ENCODE measurements around the gene MLLT3. TPM values are rescaled to one million over a fixed set of nuclear protein-coding genes. Genes with fewer than 3 reads are reported as not detected.

The MLLT3 gene
- total RNA-seq, 1 donor from 2014 or later = 8.8 TPM

DNA sequence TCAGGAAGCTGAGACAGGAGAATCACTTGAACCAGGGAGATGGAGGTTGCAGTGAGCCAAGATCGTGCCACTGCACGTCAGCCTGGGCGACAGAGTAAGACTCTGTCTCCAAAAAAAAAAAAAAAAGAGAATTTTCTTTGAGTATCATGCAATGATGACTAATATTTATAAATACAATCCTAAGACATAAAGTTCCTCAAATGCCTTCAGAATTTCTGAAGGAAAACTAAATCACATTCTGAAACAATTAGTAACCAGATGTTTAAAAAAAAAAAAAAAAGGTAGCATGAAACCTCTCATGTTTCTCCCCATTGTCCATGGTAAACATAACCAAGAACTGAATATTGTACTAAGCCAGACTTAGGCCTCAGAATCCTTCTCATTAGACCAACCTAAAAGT, 23.1 kb downstream of the MLLT3 start:
- H3K9me3 ChIP-seq = no peaks in the 10 kb centered on the region
- no peaks in the 10 kb centered on the region for H3K27me3 ChIP-seq
- peaks cover 35% of the 10 kb centered on the region for H3K4me1 ChIP-seq
- no peaks in the 10 kb centered on the region for H3K36me3 ChIP-seq
- intact Hi-C loops (cut with DNase I) = no loop called here
- H3K27ac ChIP-seq = no peak overlapping the region
- DNase-seq (ENCODE audit: extremely low spot score in 2 of 2) = no peak
- H3K4me3 ChIP-seq = no peak overlapping the region
- TF ChIP-seq, protein P1, sequence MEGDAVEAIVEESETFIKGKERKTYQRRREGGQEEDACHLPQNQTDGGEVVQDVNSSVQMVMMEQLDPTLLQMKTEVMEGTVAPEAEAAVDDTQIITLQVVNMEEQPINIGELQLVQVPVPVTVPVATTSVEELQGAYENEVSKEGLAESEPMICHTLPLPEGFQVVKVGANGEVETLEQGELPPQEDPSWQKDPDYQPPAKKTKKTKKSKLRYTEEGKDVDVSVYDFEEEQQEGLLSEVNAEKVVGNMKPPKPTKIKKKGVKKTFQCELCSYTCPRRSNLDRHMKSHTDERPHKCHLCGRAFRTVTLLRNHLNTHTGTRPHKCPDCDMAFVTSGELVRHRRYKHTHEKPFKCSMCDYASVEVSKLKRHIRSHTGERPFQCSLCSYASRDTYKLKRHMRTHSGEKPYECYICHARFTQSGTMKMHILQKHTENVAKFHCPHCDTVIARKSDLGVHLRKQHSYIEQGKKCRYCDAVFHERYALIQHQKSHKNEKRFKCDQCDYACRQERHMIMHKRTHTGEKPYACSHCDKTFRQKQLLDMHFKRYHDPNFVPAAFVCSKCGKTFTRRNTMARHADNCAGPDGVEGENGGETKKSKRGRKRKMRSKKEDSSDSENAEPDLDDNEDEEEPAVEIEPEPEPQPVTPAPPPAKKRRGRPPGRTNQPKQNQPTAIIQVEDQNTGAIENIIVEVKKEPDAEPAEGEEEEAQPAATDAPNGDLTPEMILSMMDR (IDR thresholded peaks at IDR 0.05) = no peak
- no peak for TF ChIP-seq POLR2A (IDR thresholded peaks at IDR 0.05)

DNA sequence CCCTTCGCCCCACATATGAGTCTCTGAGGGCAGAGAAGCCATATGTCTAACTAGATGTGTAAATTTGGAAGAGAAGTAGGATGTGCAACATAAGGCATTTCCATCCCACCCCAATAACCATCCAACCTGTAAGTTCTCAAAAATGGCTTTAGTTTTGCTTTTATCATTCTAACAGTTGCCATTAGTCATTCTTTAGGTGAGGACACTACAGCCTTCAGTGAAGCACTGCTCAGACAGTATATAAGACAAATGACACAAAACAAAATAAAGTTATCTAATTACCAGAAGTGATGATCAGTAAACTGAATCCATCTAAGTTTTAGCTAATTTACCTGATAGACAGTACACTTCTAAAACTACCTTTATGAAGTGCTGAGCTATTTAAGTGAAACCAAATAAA, 23.9 kb downstream of the MLLT3 start:
- Histone ChIP-seq H3K27me3 (no peaks in the 10 kb centered on the region), H3K36me3 (no peaks in the 10 kb centered on the region), H3K4me3 (no peak overlapping the region), H3K27ac (no peak overlapping the region), H3K4me1 (peaks cover 30% of the 10 kb centered on the region), H3K9me3 (no peaks in the 10 kb centered on the region)
- no peak for DNase-seq (ENCODE audit: extremely low spot score in 2 of 2)
- intact Hi-C loops (cut with DNase I) = no loop called here
- TF ChIP-seq POLR2A (IDR thresholded peaks at IDR 0.05) = no peak
- TF ChIP-seq, protein P1 (IDR thresholded peaks at IDR 0.05) = no peak

DNA sequence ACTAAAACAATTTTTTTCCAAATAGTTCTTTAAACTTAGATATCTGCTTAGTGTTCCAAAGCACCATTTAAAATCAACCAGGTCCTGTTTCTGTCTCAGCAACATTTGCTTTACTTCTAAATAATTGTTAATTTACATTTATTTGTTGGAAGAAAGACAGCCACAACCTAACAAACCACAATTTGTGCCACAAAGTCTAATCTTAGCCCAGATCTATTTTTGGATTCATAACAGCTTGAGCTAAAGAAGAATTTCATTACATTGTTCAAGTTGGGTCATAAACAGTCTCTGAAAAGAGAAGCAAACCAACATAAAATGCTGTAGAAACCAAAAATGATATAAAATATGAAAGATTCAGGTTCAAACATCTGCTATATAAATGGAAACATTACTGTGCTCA, 24.4 kb downstream of the MLLT3 start:
- Histone ChIP-seq H3K4me1 (peaks cover 30% of the 10 kb centered on the region), H3K9me3 (no peaks in the 10 kb centered on the region), H3K4me3 (no peak overlapping the region), H3K27ac (no peak overlapping the region), H3K36me3 (no peaks in the 10 kb centered on the region), H3K27me3 (no peaks in the 10 kb centered on the region)
- intact Hi-C loops (cut with DNase I) = no loop called here
- DNase-seq (ENCODE audit: extremely low spot score in 2 of 2) = no peak
- TF ChIP-seq, protein P1 (IDR thresholded peaks at IDR 0.05) = no peak
- TF ChIP-seq POLR2A (IDR thresholded peaks at IDR 0.05) = no peak
- TF ChIP-seq POLR2AphosphoS5 (IDR thresholded peaks at IDR 0.05; ENCODE audit: insufficient read depth in 1 of 2, low read depth in 1 of 2) = no peak

DNA sequence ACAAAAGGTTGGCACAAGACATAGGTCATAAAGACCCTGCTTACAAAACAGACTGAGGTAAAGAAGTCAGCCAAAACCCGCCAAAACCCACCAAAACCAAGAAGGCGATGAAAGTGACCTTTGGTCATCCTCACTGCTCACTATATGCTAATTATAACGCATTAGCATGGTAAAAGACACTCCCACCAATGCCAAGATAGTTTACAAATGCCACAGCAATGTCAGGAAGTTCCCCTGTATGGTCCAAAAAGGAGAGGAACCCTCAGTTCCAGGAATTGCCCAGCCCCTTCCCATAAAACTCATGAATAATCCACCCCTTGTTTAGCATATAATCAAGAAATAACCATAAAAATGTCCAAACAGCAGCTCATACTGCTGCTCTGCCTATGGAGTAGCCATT, 27.7 kb downstream of the MLLT3 start:
- Histone ChIP-seq H3K4me3 (no peak overlapping the region), H3K27ac (no peak overlapping the region), H3K9me3 (no peaks in the 10 kb centered on the region), H3K27me3 (no peaks in the 10 kb centered on the region), H3K4me1 (peaks cover 25% of the 10 kb centered on the region), H3K36me3 (no peaks in the 10 kb centered on the region)
- TF ChIP-seq, protein P1 (IDR thresholded peaks at IDR 0.05) = no peak
- no peak for TF ChIP-seq POLR2A (IDR thresholded peaks at IDR 0.05)
- no peak for TF ChIP-seq POLR2AphosphoS5 (IDR thresholded peaks at IDR 0.05; ENCODE audit: insufficient read depth in 1 of 2, low read depth in 1 of 2)
- DNase-seq (ENCODE audit: extremely low spot score in 2 of 2) = no peak
- intact Hi-C loops (cut with DNase I) = no loop called here

DNA sequence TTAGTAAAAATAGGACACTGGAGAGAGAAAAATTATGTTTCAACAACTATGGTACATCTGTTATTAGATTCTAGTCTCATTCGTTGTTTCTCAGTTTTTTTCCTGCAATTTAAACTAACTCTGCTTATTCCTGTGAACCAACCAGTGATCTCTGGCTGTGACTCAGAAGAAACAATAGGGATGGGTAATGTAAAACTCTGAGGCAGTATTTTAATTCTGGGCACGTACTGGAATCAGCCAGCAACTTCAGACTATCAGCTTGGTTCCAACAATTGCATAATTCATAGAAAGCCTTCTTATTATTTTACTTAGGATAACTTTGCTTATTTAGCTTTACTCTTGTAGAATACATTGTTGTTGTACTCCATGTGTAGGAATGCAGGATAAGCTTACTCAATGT, 28.8 kb downstream of the MLLT3 start:
- H3K9me3 ChIP-seq = no peaks in the 10 kb centered on the region
- DNase-seq (ENCODE audit: extremely low spot score in 2 of 2) = no peak
- peaks cover 25% of the 10 kb centered on the region for H3K4me1 ChIP-seq
- no peak overlapping the region for H3K27ac ChIP-seq
- TF ChIP-seq POLR2A (IDR thresholded peaks at IDR 0.05) (no peak), POLR2AphosphoS5 (IDR thresholded peaks at IDR 0.05; ENCODE audit: insufficient read depth in 1 of 2, low read depth in 1 of 2) (no peak)
- TF ChIP-seq, protein P1 (IDR thresholded peaks at IDR 0.05) = no peak
- intact Hi-C loops (cut with DNase I) = no loop called here
- no peaks in the 10 kb centered on the region for H3K36me3 ChIP-seq
- no peaks in the 10 kb centered on the region for H3K27me3 ChIP-seq
- no peak overlapping the region for H3K4me3 ChIP-seq

Measured in vagina (tissue), 2 donors.